AG10803 (cell line): ENCODE data around the gene CDH1.

Experiments
- DNase-seq: peaks from one replicate; pipeline ENCODE4 v3.0.0; 2010; ENCODE audit warnings: low read depth
- H3K4me3 ChIP-seq: 2 replicates; pipeline ENCODE4 v1.5.1; 2011; ENCODE audit warnings: mild to moderate bottlenecking, low read length, control low read depth
- TF ChIP-seq, protein P1 (sequence below): conservative IDR thresholded peaks from 2 replicates; pipeline ENCODE4 v1.5.1; 2011; ENCODE audit warnings: mild to moderate bottlenecking, low read length, control low read depth, inconsistent platforms

CDH1 gene

DNA sequence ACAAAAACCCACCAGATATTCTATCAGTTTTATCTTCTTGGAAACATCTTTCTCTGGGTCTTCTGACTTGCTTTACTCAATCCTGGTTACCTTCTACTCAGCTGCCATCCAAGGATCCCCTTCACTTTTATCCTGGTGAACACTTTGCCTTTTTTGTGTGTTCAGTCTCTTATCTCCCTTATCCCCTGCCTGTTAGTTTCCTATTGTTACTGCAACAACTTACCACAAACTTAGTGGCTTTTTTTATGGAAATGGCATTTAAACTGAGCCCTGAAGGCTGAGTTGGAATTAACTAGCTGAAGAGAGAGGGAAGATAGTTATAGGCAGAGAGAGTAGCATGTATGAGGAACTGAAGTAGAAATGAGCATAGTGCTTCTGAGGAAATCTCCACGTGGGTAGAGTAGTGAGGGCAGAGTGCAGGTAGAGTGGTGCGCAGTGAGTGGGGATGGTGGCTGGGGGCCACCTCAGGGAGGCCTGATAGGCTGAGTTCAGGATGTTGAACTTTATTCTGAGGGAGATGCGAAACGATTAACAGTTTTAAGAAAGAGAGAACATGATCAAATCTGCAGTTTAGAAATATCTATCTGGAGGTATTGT lies 132.5 kb downstream of the CDH1 start:
- H3K4me3 ChIP-seq, result no peak overlapping the region
- TF ChIP-seq, protein P1, sequence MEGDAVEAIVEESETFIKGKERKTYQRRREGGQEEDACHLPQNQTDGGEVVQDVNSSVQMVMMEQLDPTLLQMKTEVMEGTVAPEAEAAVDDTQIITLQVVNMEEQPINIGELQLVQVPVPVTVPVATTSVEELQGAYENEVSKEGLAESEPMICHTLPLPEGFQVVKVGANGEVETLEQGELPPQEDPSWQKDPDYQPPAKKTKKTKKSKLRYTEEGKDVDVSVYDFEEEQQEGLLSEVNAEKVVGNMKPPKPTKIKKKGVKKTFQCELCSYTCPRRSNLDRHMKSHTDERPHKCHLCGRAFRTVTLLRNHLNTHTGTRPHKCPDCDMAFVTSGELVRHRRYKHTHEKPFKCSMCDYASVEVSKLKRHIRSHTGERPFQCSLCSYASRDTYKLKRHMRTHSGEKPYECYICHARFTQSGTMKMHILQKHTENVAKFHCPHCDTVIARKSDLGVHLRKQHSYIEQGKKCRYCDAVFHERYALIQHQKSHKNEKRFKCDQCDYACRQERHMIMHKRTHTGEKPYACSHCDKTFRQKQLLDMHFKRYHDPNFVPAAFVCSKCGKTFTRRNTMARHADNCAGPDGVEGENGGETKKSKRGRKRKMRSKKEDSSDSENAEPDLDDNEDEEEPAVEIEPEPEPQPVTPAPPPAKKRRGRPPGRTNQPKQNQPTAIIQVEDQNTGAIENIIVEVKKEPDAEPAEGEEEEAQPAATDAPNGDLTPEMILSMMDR, result no peak
- no peak for DNase-seq

- DNase-seq, result no peak
- H3K4me3 ChIP-seq, result no peak overlapping the region
- TF ChIP-seq, protein P1, result no peak
Measured at GRCh38 chr16:68873635-68874471, 136.8 kb downstream of the CDH1 start.

DNA sequence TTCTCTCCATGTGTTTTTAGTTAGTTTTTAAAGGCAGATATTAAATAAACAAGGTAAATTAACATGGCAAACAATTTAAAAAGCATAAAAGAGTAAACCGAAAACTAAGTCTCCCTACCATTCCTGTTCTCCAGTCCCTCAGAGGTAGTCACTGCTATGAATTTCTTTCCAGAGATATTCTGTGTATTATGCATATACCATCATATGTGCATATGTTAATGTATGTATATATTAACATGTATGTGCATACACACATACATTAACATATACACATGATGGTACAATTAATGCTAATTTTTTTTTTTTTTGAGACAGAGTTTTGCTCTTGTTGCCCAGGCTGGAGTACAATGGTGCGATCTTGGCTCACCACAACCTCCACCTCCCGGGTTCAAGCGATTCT lies 138.8 kb downstream of the CDH1 start:
- no peak overlapping the region for H3K4me3 ChIP-seq
- no peak for DNase-seq
- TF ChIP-seq, protein P1, result no peak

GRCh38 chr16:68883685-68884084 lies 146.6 kb downstream of the CDH1 start:
- TF ChIP-seq, protein P1, result no peak
- no peak overlapping the region for H3K4me3 ChIP-seq
- no peak for DNase-seq

- TF ChIP-seq, protein P1, result no peak
- peak; percentile 24 for DNase-seq
Measured at GRCh38 chr16:68884401-68884800, 147.3 kb downstream of the CDH1 start.

More at GRCh38 chr16:68884401-68884800, 147.3 kb downstream of the CDH1 start:
- H3K4me3 ChIP-seq, result no peak overlapping the region
